ENCODE data around the gene PRKCG.
"Not testable (repeated sequence)": the region's sequence is repeated elsewhere in the genome, so short reads cannot be mapped to it uniquely, and the experiment has no call there.

The PRKCG gene

GRCh38 chr19:53948611-53949010 lies 66.6 kb downstream of the PRKCG start:
- H3K4me3 ChIP-seq (ENCODE audit: control insufficient read depth in 1 of 7, extremely low read depth in 1 of 7, insufficient read depth in 4 of 7, low read depth in 2 of 7, low read length in 6 of 7); H3K9me3 ChIP-seq (ENCODE audit: control extremely low read depth in 1 of 5, control insufficient read depth in 4 of 5, insufficient read depth in 2 of 5, low read depth in 1 of 5, low read length in 4 of 5); H3K36me3 ChIP-seq (ENCODE audit: control insufficient read depth in 4 of 4, insufficient read depth in 4 of 4, low read length in 3 of 4); H3K4me1 ChIP-seq (ENCODE audit: control extremely low read depth in 1 of 4, control insufficient read depth in 4 of 4, insufficient read depth in 4 of 4, low read length in 3 of 4); DNase-seq; POLR2A ChIA-PET; H3K27ac ChIP-seq (ENCODE audit: insufficient read depth in 1 of 2, low read depth in 1 of 2, low read length in 2 of 2, poor library complexity in 1 of 2, severe bottlenecking in 2 of 2): not testable (repeated sequence)
- WGBS (ENCODE audit: insufficient coverage) = 100% methylated on average over 3 of the region's 5 CpGs
- H3K27me3 ChIP-seq (replicated peaks in 2 of 5; ENCODE audit: control insufficient read depth in 4 of 5, insufficient read depth in 5 of 5, low read length in 4 of 5) = peaks cover 4 to 55% (median 15%) of the 10 kb centered on the region in 5 experiments
- CTCF ChIA-PET = interaction anchor here (0.9 to 1.5 kb wide), 2 partner anchors 65 to 75 kb away, joined by 3 to 6 read pairs; no protein-coding TSS in a partner anchor

DNA sequence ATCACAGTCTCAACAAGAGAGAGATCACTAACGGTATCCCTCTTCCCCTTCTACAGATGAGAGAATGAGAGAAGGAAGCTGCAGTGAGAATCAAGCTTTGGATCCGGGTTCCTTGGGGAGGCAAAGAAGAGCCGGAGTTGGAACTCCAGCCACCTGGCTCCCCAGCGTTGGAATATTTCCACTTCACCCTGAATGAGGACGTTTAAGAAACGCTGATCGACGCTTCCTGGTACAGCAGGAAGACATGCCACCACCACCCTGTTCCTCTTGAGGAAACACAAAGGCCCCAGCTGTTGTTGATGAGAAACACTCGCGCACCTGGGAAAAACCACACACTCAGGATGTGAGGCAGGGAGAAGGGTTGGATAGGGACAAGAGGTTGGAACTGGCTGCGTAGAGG lies 69.4 kb downstream of the PRKCG start:
- ChIA-PET POLR2A (no interaction called here), CTCF (interaction anchor here (1.3 kb wide), 1 partner anchor 98 kb away, joined by 3 read pairs; no protein-coding TSS in a partner anchor)
- whole genome bisulfite sequencing (ENCODE audit: insufficient coverage) = 34% methylated on average over 4 of the region's 11 CpGs
- Histone ChIP-seq H3K27ac (ENCODE audit: insufficient read depth in 1 of 2, low read depth in 1 of 2, low read length in 2 of 2, poor library complexity in 1 of 2, severe bottlenecking in 2 of 2) (no peak overlapping the region), H3K9me3 (ENCODE audit: control extremely low read depth in 1 of 5, control insufficient read depth in 4 of 5, insufficient read depth in 2 of 5, low read depth in 1 of 5, low read length in 4 of 5) (peaks cover 0 to 6% (median 0%) of the 10 kb centered on the region in 5 experiments), H3K4me1 (ENCODE audit: control extremely low read depth in 1 of 4, control insufficient read depth in 4 of 4, insufficient read depth in 4 of 4, low read length in 3 of 4) (no peaks in the 10 kb centered on the region), H3K27me3 (replicated peaks in 2 of 5; ENCODE audit: control insufficient read depth in 4 of 5, insufficient read depth in 5 of 5, low read length in 4 of 5) (peaks cover 1 to 47% (median 3%) of the 10 kb centered on the region in 5 experiments), H3K4me3 (ENCODE audit: control insufficient read depth in 1 of 7, extremely low read depth in 1 of 7, insufficient read depth in 4 of 7, low read depth in 2 of 7, low read length in 6 of 7) (no peak overlapping the region), H3K36me3 (ENCODE audit: control insufficient read depth in 4 of 4, insufficient read depth in 4 of 4, low read length in 3 of 4) (no peaks in the 10 kb centered on the region)
- no peak for DNase-seq

GRCh38 chr19:53951947-53952346 lies 70.0 kb downstream of the PRKCG start:
- WGBS (ENCODE audit: insufficient coverage) = 100% methylated on average over 2 of the region's 9 CpGs
- no peak overlapping the region for H3K27ac ChIP-seq (ENCODE audit: insufficient read depth in 1 of 2, low read depth in 1 of 2, low read length in 2 of 2, poor library complexity in 1 of 2, severe bottlenecking in 2 of 2)
- H3K36me3 ChIP-seq (ENCODE audit: control insufficient read depth in 4 of 4, insufficient read depth in 4 of 4, low read length in 3 of 4) = no peaks in the 10 kb centered on the region
- ChIA-PET POLR2A (no interaction called here), CTCF (interaction anchor here (1.3 kb wide), 1 partner anchor 98 kb away, joined by 3 read pairs; no protein-coding TSS in a partner anchor)
- H3K27me3 ChIP-seq (replicated peaks in 2 of 5; ENCODE audit: control insufficient read depth in 4 of 5, insufficient read depth in 5 of 5, low read length in 4 of 5) = peaks cover 3 to 49% (median 4%) of the 10 kb centered on the region in 5 experiments
- H3K4me3 ChIP-seq (ENCODE audit: control insufficient read depth in 1 of 7, extremely low read depth in 1 of 7, insufficient read depth in 4 of 7, low read depth in 2 of 7, low read length in 6 of 7) = no peak overlapping the region
- no peaks in the 10 kb centered on the region for H3K4me1 ChIP-seq (ENCODE audit: control extremely low read depth in 1 of 4, control insufficient read depth in 4 of 4, insufficient read depth in 4 of 4, low read length in 3 of 4)
- DNase-seq = no peak
- H3K9me3 ChIP-seq (ENCODE audit: control extremely low read depth in 1 of 5, control insufficient read depth in 4 of 5, insufficient read depth in 2 of 5, low read depth in 1 of 5, low read length in 4 of 5) = peaks cover 0 to 6% (median 0%) of the 10 kb centered on the region in 5 experiments

GRCh38 chr19:53953383-53953782 lies 71.4 kb downstream of the PRKCG start:
- no peak for DNase-seq
- no peak overlapping the region for H3K27ac ChIP-seq (ENCODE audit: insufficient read depth in 1 of 2, low read depth in 1 of 2, low read length in 2 of 2, poor library complexity in 1 of 2, severe bottlenecking in 2 of 2)
- H3K27me3 ChIP-seq (replicated peaks in 2 of 5; ENCODE audit: control insufficient read depth in 4 of 5, insufficient read depth in 5 of 5, low read length in 4 of 5) = peaks cover 4 to 53% (median 15%) of the 10 kb centered on the region in 5 experiments
- 87% methylated on average over 2 of the region's 8 CpGs for WGBS (ENCODE audit: insufficient coverage)
- H3K4me1 ChIP-seq (ENCODE audit: control extremely low read depth in 1 of 4, control insufficient read depth in 4 of 4, insufficient read depth in 4 of 4, low read length in 3 of 4) = no peaks in the 10 kb centered on the region
- no peaks in the 10 kb centered on the region for H3K36me3 ChIP-seq (ENCODE audit: control insufficient read depth in 4 of 4, insufficient read depth in 4 of 4, low read length in 3 of 4)
- ChIA-PET CTCF (no interaction called here), POLR2A (no interaction called here)
- peaks cover 0 to 6% (median 0%) of the 10 kb centered on the region in 5 experiments for H3K9me3 ChIP-seq (ENCODE audit: control extremely low read depth in 1 of 5, control insufficient read depth in 4 of 5, insufficient read depth in 2 of 5, low read depth in 1 of 5, low read length in 4 of 5)
- no peak overlapping the region for H3K4me3 ChIP-seq (ENCODE audit: control insufficient read depth in 1 of 7, extremely low read depth in 1 of 7, insufficient read depth in 4 of 7, low read depth in 2 of 7, low read length in 6 of 7)
